ENCODE results near the gene TYMP. TPM values are rescaled to one million over a fixed set of nuclear protein-coding genes. Genes with fewer than 3 reads are reported as not detected.

Gene TYMP
- total and polyA plus RNA-seq, 2 donors (not counting 3 experiments of a cell fraction or from before 2014, with no cell fraction given): 2.0 to 2.4 TPM

GRCh38 chr22:50485221-50486131 lies 44.3 kb downstream of the TYMP start:
- TF ChIP-seq JUN (IDR thresholded peaks at IDR 0.05; ENCODE audit: borderline replicate concordance, insufficient read depth, insufficient read length, low read depth) (no peak), EZH2 (IDR thresholded peaks at IDR 0.05; ENCODE audit: borderline replicate concordance, low read depth, low read length, severe bottlenecking) (no peak)
- dilution Hi-C loops (cut with MboI; ENCODE audit: extremely low pct_ligation_motif_present, low sequenced_read_pairs) (no loop called here), intact Hi-C loops (cut with micrococcal nuclease) (no loop called here)
- Histone ChIP-seq H3K27ac (ENCODE audit: insufficient read depth, low read depth, low read length) (no peak overlapping the region), H3K79me2 (ENCODE audit: control insufficient read depth, insufficient read depth, low read length) (no peaks in the 10 kb centered on the region), H3K4me2 (ENCODE audit: insufficient read depth, low read length) (no peak overlapping the region), H3K36me3 (ENCODE audit: control insufficient read depth in 2 of 2, extremely low read depth in 1 of 2, insufficient read depth in 2 of 2, low read length in 2 of 2) (no peaks in the 10 kb centered on the region), H3K9me3 (replicated peaks; ENCODE audit: control insufficient read depth, insufficient read depth, low read length) (no peaks in the 10 kb centered on the region), H4K20me1 (replicated peaks; ENCODE audit: control insufficient read depth, extremely low read depth, insufficient read depth, low read length) (no peaks in the 10 kb centered on the region), H3K9ac (replicated peaks; ENCODE audit: extremely low read depth, insufficient read depth, low read length) (no peak overlapping the region), H2AFZ (ENCODE audit: low read depth, low read length) (no peak overlapping the region), H3K4me3 (replicated peaks in 1 of 3; ENCODE audit: insufficient read depth in 1 of 3, low read depth in 1 of 3, low read length in 3 of 3) (no peak overlapping the region), H3K27me3 (ENCODE audit: control insufficient read depth in 2 of 2, insufficient read depth in 2 of 2, low read length in 2 of 2) (peaks cover under 1 to 14% of the 10 kb centered on the region in 2 experiments), H3K4me1 (ENCODE audit: control insufficient read depth, extremely low read depth, insufficient read depth, low read length) (no peaks in the 10 kb centered on the region), H3K9me1 (replicated peaks; ENCODE audit: control insufficient read depth, extremely low read depth, insufficient read depth, low read length) (no peaks in the 10 kb centered on the region)
- FAIRE-seq (no peak), DNase-seq (ENCODE audit: low read depth, low spot score) (no peak)
- BruUV-seq (replicated peaks): no TSS peak
- POLR2A ChIA-PET: no interaction called here
- CTCF ChIA-PET: interaction anchor here (0.7 to 2.6 kb wide), 3 partner anchors 12 to 245 kb away, joined by 3 to 17 read pairs (median 4); no protein-coding TSS in a partner anchor

GRCh38 chr22:50483977-50484853 lies 45.6 kb downstream of the TYMP start:
- H3K27ac ChIP-seq (ENCODE audit: insufficient read depth, low read depth, low read length): no peak overlapping the region
- no peaks in the 10 kb centered on the region for H3K4me1 ChIP-seq (ENCODE audit: control insufficient read depth, extremely low read depth, insufficient read depth, low read length)
- intact Hi-C loops (cut with micrococcal nuclease): no loop called here
- TF ChIP-seq FOS (IDR thresholded peaks at IDR 0.05; ENCODE audit: borderline replicate concordance, insufficient read depth, low read length) (no peak), JUN (IDR thresholded peaks at IDR 0.05; ENCODE audit: borderline replicate concordance, insufficient read depth, insufficient read length, low read depth) (no peak), POLR2A (IDR thresholded peaks at IDR 0.05; ENCODE audit: low read depth, low read length) (no peak), EZH2 (IDR thresholded peaks at IDR 0.05; ENCODE audit: borderline replicate concordance, low read depth, low read length, severe bottlenecking) (no peak), POLR2AphosphoS5 (IDR thresholded peaks at IDR 0.05; ENCODE audit: insufficient read depth, low read depth, low read length) (no peak), GATA2 (IDR thresholded peaks at IDR 0.05; ENCODE audit: insufficient read depth, insufficient read length, low read depth, low read length) (no peak), MYC (IDR thresholded peaks at IDR 0.05; ENCODE audit: low read depth, low read length) (no peak)
- TF ChIP-seq, protein P1, sequence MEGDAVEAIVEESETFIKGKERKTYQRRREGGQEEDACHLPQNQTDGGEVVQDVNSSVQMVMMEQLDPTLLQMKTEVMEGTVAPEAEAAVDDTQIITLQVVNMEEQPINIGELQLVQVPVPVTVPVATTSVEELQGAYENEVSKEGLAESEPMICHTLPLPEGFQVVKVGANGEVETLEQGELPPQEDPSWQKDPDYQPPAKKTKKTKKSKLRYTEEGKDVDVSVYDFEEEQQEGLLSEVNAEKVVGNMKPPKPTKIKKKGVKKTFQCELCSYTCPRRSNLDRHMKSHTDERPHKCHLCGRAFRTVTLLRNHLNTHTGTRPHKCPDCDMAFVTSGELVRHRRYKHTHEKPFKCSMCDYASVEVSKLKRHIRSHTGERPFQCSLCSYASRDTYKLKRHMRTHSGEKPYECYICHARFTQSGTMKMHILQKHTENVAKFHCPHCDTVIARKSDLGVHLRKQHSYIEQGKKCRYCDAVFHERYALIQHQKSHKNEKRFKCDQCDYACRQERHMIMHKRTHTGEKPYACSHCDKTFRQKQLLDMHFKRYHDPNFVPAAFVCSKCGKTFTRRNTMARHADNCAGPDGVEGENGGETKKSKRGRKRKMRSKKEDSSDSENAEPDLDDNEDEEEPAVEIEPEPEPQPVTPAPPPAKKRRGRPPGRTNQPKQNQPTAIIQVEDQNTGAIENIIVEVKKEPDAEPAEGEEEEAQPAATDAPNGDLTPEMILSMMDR (IDR thresholded peaks at IDR 0.05; ENCODE audit: extremely low read depth in 1 of 2, insufficient read depth in 1 of 2, low read depth in 1 of 2, low read length in 2 of 2): no peak
- TF ChIP-seq, protein P2, sequence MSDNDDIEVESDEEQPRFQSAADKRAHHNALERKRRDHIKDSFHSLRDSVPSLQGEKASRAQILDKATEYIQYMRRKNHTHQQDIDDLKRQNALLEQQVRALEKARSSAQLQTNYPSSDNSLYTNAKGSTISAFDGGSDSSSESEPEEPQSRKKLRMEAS (IDR thresholded peaks at IDR 0.05; ENCODE audit: insufficient read depth, insufficient read length): no peak
- DNase-seq (ENCODE audit: low read depth, low spot score) (no peak), FAIRE-seq (no peak)
- H3K4me2 ChIP-seq (ENCODE audit: insufficient read depth, low read length): no peak overlapping the region
- H3K36me3 ChIP-seq (ENCODE audit: control insufficient read depth in 2 of 2, extremely low read depth in 1 of 2, insufficient read depth in 2 of 2, low read length in 2 of 2): no peaks in the 10 kb centered on the region
- H2AFZ ChIP-seq (ENCODE audit: low read depth, low read length): no peak overlapping the region
- POLR2A ChIA-PET: no interaction called here
- no peaks in the 10 kb centered on the region for H3K9me1 ChIP-seq (replicated peaks; ENCODE audit: control insufficient read depth, extremely low read depth, insufficient read depth, low read length)
- no peaks in the 10 kb centered on the region for H4K20me1 ChIP-seq (replicated peaks; ENCODE audit: control insufficient read depth, extremely low read depth, insufficient read depth, low read length)
- H3K79me2 ChIP-seq (ENCODE audit: control insufficient read depth, insufficient read depth, low read length): no peaks in the 10 kb centered on the region
- H3K4me3 ChIP-seq (replicated peaks in 1 of 3; ENCODE audit: insufficient read depth in 1 of 3, low read depth in 1 of 3, low read length in 3 of 3): no peak overlapping the region
- H3K9me3 ChIP-seq (replicated peaks; ENCODE audit: control insufficient read depth, insufficient read depth, low read length): no peaks in the 10 kb centered on the region
- BruUV-seq (replicated peaks): no TSS peak
- dilution Hi-C loops (cut with MboI; ENCODE audit: extremely low pct_ligation_motif_present, low sequenced_read_pairs): no loop called here
- no peak overlapping the region for H3K9ac ChIP-seq (replicated peaks; ENCODE audit: extremely low read depth, insufficient read depth, low read length)
- H3K27me3 ChIP-seq (ENCODE audit: control insufficient read depth in 2 of 2, insufficient read depth in 2 of 2, low read length in 2 of 2): peaks cover 10 to 22% of the 10 kb centered on the region in 2 experiments
- CTCF ChIA-PET: interaction anchor here (0.7 to 2.6 kb wide), 2 partner anchors 14 to 244 kb away, joined by 4 to 17 read pairs; no protein-coding TSS in a partner anchor

Data from endothelial cell of umbilical vein (primary cell).